Common myeloid progenitor, CD34-positive (primary cell): ENCODE measurements around the gene AP1M1.

Source experiments
- CTCF ChIA-PET: fragments of 350-600 bp; sonication (Branson Sonifier 250); formaldehyde crosslinking; loops from one replicate; lab custom pipeline; 2021; ENCODE audit warnings: antibody characterized with exemption; lab: Charles Lee
- POLR2A ChIA-PET: fragments of 350-600 bp; sonication (Branson Sonifier 250); formaldehyde crosslinking; loops from one replicate; lab custom pipeline; 2021; ENCODE audit warnings: antibody characterized with exemption; lab: Charles Lee
- DNase-seq, 3 donors: peaks; one replicate each; pipeline versions ENCODE4 v3.0.0 to v3.0.0-alpha.2; 2013
- H3K27ac ChIP-seq, 2 experiments: 1 replicate in 1 of 2; 2 replicates in 1 of 2; pipeline ENCODE4 v1.7.0; 2013; ENCODE audit warnings: inconsistent platforms in 2 of 2, low read length in 2 of 2, mild to moderate bottlenecking in 2 of 2, low read depth in 1 of 2, moderate library complexity in 1 of 2; ENCODE audit not compliant: severe bottlenecking in 2 of 2, insufficient read depth in 1 of 2, poor library complexity in 1 of 2
- H3K27me3 ChIP-seq, 5 experiments: replicated peaks in 2 of 5; 1 replicate in 3 of 5; 2 replicates in 2 of 5; pipeline versions ENCODE4 v1.6.1 to v1.7.0; 2013; ENCODE audit warnings: low read length in 4 of 5, mild to moderate bottlenecking in 2 of 5, moderate library complexity in 2 of 5, inconsistent platforms in 1 of 5; ENCODE audit not compliant: insufficient read depth in 5 of 5, control insufficient read depth in 4 of 5
- H3K36me3 ChIP-seq, 4 experiments: 1 replicate in 2 of 4; 2 replicates in 2 of 4; pipeline versions ENCODE4 v1.6.1 to v1.7.0; 2013; ENCODE audit warnings: low read length in 3 of 4, control low read depth in 1 of 4, mild to moderate bottlenecking in 1 of 4; ENCODE audit not compliant: control insufficient read depth in 4 of 4, insufficient read depth in 4 of 4
- H3K4me1 ChIP-seq, 4 experiments: 1 replicate in 3 of 4; 2 replicates in 1 of 4; pipeline versions ENCODE4 v1.6.1 to v1.7.1; 2013; ENCODE audit warnings: low read length in 3 of 4, mild to moderate bottlenecking in 3 of 4, control low read depth in 1 of 4, inconsistent platforms in 1 of 4, moderate library complexity in 1 of 4; ENCODE audit not compliant: control insufficient read depth in 4 of 4, insufficient read depth in 4 of 4; ENCODE audit errors: control extremely low read depth in 1 of 4
- H3K4me3 ChIP-seq, 7 experiments: 1 replicate in 4 of 7; 2 replicates in 3 of 7; pipeline versions ENCODE4 v1.5.1 to v1.7.0; 2013; ENCODE audit warnings: mild to moderate bottlenecking in 7 of 7, low read length in 6 of 7, moderate library complexity in 6 of 7, inconsistent platforms in 2 of 7, low read depth in 2 of 7, control low read depth in 1 of 7; ENCODE audit not compliant: insufficient read depth in 4 of 7, control insufficient read depth in 1 of 7; ENCODE audit errors: extremely low read depth in 1 of 7
- H3K9me3 ChIP-seq, 5 experiments: 1 replicate in 4 of 5; 2 replicates in 1 of 5; pipeline versions ENCODE4 v1.6.1 to v1.7.1; 2013; ENCODE audit warnings: low read length in 4 of 5, mild to moderate bottlenecking in 2 of 5, inconsistent platforms in 1 of 5, low read depth in 1 of 5, moderate library complexity in 1 of 5; ENCODE audit not compliant: control insufficient read depth in 4 of 5, insufficient read depth in 2 of 5; ENCODE audit errors: control extremely low read depth in 1 of 5
- WGBS: methylation state at CpG from one replicate; pipeline ENCODE4 v1.1.5; 2013; ENCODE audit not compliant: insufficient coverage; 5-methylcytosine and 5-hydroxymethylcytosine counted together

AP1M1 gene

GRCh38 chr19:16265890-16266585 is 68.3 kb downstream of the AP1M1 start:
- Histone ChIP-seq H3K9me3 (no peaks in the 10 kb centered on the region), H3K27ac (no peak overlapping the region), H3K4me1 (peaks cover 2 to 33% (median 24%) of the 10 kb centered on the region in 4 experiments), H3K36me3 (no peaks in the 10 kb centered on the region), H3K27me3 (no peaks in the 10 kb centered on the region), H3K4me3 (no peak overlapping the region)
- 93% methylated on average over 12 of the region's 14 CpGs for WGBS
- ChIA-PET CTCF (no interaction called here), POLR2A (interaction anchor here (1.2 kb wide), 1 partner anchor 62 kb away, joined by 3 read pairs; no protein-coding TSS in a partner anchor)
- no peak for DNase-seq

GRCh38 chr19:16266586-16266942 is 68.9 kb downstream of the AP1M1 start:
- H3K27ac ChIP-seq: no peak overlapping the region
- H3K4me1 ChIP-seq: peaks cover 1 to 28% (median 22%) of the 10 kb centered on the region in 4 experiments
- CTCF ChIA-PET: interaction anchor here (1.1 to 2.3 kb wide), 2 partner anchors 8 to 19 kb away, joined by 3 to 9 read pairs; no protein-coding TSS in a partner anchor

GRCh38 chr19:16268676-16269319 is 71.1 kb downstream of the AP1M1 start:
- no peaks in the 10 kb centered on the region for H3K27me3 ChIP-seq
- H3K9me3 ChIP-seq: no peaks in the 10 kb centered on the region
- WGBS: 95% methylated on average over 15 of the region's 17 CpGs
- H3K4me3 ChIP-seq: no peak overlapping the region
- ChIA-PET POLR2A (no interaction called here), CTCF (interaction anchor here (1.0 to 2.3 kb wide), 4 partner anchors 20 to 114 kb away, joined by 3 to 9 read pairs (median 5); no protein-coding TSS in a partner anchor)
- no peaks in the 10 kb centered on the region for H3K36me3 ChIP-seq
- no peak for DNase-seq
- no peak overlapping the region for H3K27ac ChIP-seq
- peaks cover 0 to 6% (median 3%) of the 10 kb centered on the region in 4 experiments for H3K4me1 ChIP-seq

More at GRCh38 chr19:16266586-16266942, 68.9 kb downstream of the AP1M1 start:
- 36% methylated on average over 12 of the region's 14 CpGs for WGBS
- Histone ChIP-seq H3K4me3 (no peak overlapping the region), H3K9me3 (no peaks in the 10 kb centered on the region), H3K27me3 (no peaks in the 10 kb centered on the region), H3K36me3 (no peaks in the 10 kb centered on the region)
- POLR2A ChIA-PET: interaction anchor here (1.2 kb wide), 1 partner anchor 62 kb away, joined by 3 read pairs; no protein-coding TSS in a partner anchor
- DNase-seq: peak in 1 of 3 donors; percentile 43

- H3K4me1 ChIP-seq: peaks cover 0 to 7% (median 4%) of the 10 kb centered on the region in 4 experiments
- no peaks in the 10 kb centered on the region for H3K36me3 ChIP-seq
- no peaks in the 10 kb centered on the region for H3K27me3 ChIP-seq
- no peak overlapping the region for H3K27ac ChIP-seq
- POLR2A ChIA-PET: interaction anchor here (0.6 kb wide), 1 partner anchor 9 kb away, joined by 4 read pairs; no protein-coding TSS in a partner anchor
- no peak for DNase-seq
- WGBS: 96% methylated on average over 12 of the region's 14 CpGs
- H3K4me3 ChIP-seq: no peak overlapping the region
- CTCF ChIA-PET: interaction anchor here (1.1 to 1.2 kb wide), 2 partner anchors 11 to 13 kb away, joined by 3 to 4 read pairs; no protein-coding TSS in a partner anchor
- H3K9me3 ChIP-seq: no peaks in the 10 kb centered on the region
These were observed 75.2 kb downstream of the AP1M1 start for GRCh38 chr19:16272945-16273344.

GRCh38 chr19:16274447-16274846 is 76.7 kb downstream of the AP1M1 start:
- H3K36me3 ChIP-seq: no peaks in the 10 kb centered on the region
- H3K27ac ChIP-seq: no peak overlapping the region
- H3K4me1 ChIP-seq: peaks cover 0 to 7% (median 4%) of the 10 kb centered on the region in 4 experiments
- 4% methylated on average over 5 of the region's 6 CpGs for WGBS
- no peak overlapping the region for H3K4me3 ChIP-seq
- CTCF ChIA-PET: interaction anchor here (1.4 kb wide), 1 partner anchor 13 kb away, joined by 3 read pairs; no protein-coding TSS in a partner anchor
- no peaks in the 10 kb centered on the region for H3K27me3 ChIP-seq
- POLR2A ChIA-PET: interaction anchor here (1.0 kb wide), 1 partner anchor 9 kb away, joined by 4 read pairs; no protein-coding TSS in a partner anchor
- peak in 2 of 3 donors; percentile 55 to 63 for DNase-seq
- no peaks in the 10 kb centered on the region for H3K9me3 ChIP-seq

- Histone ChIP-seq H3K36me3 (no peaks in the 10 kb centered on the region), H3K4me3 (no peak overlapping the region), H3K4me1 (peaks cover 0 to 31% (median 30%) of the 10 kb centered on the region in 4 experiments), H3K27ac (no peak overlapping the region), H3K27me3 (no peaks in the 10 kb centered on the region), H3K9me3 (no peaks in the 10 kb centered on the region)
- 100% methylated on average over 1 of the region's 4 CpGs for WGBS
- ChIA-PET CTCF (interaction anchor here (1.1 to 1.4 kb wide), 2 partner anchors 11 to 19 kb away, joined by 5 read pairs; no protein-coding TSS in a partner anchor), POLR2A (no interaction called here)
- no peak for DNase-seq
These were observed 82.6 kb downstream of the AP1M1 start for GRCh38 chr19:16280306-16280705.
